Esophagus muscularis mucosa (tissue), 3 donors: ENCODE results near the gene CABP7.

ENCODE experiments used
- CTCF ChIP-seq, 3 experiments: fragments of 200-600 bp in 2 of 3; fragments of 450-650 bp in 1 of 3; sonication (generic) in 2 of 3; IDR thresholded peaks; one replicate each; pipeline ENCODE4 v1.5.1; 2017 to 2019; ENCODE audit warnings: antibody characterized with exemption in 3 of 3, mild to moderate bottlenecking in 2 of 3, moderate library complexity in 1 of 3
- POLR2A ChIP-seq: fragments of 450-650 bp; IDR thresholded peaks from one replicate; pipeline ENCODE4 v1.6.1; 2017; ENCODE audit warnings: antibody characterized with exemption, moderate library complexity, mild to moderate bottlenecking, low read depth

DNA sequence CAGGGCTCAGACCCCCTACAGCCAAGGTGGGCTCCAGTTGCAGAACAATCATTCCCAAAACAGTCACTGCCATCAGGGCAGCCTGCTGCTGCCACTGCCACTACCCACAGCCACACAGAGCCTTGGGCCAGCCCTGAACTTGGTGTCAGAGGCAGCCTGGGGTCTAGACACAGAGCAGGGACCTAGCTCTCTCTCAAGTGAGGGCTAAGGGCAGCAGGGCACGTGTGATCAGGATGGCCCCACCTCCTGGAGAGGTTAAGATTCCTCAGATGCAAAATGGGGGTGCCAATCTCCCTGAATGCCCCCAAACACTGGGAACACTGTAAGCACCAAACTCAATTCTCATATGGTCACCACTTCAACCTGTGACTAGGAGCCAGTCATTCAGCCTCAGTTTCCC lies 15.6 kb downstream of the CABP7 start:
- no peak for TF ChIP-seq CTCF (IDR thresholded peaks at IDR 0.05)
- TF ChIP-seq POLR2A = no peak
